HepG2 (cell line): ENCODE data around the gene CYP27B1. TPM values are rescaled to one million over a fixed set of nuclear protein-coding genes. Genes with fewer than 3 reads are reported as not detected.

Experiments
- KAT2B ChIP-seq: fragments of 150-350 bp; IDR thresholded peaks from 2 replicates; pipeline ENCODE4 v1.6.1; 2014; ENCODE audit warnings: low read depth, low read length, borderline replicate concordance
- MAFF ChIP-seq: IDR thresholded peaks from 2 replicates; pipeline ENCODE4 v1.6.1; 2011; ENCODE audit warnings: low read depth, low read length, improper control_type of control experiment
- MED1 ChIP-seq: sonication (generic); formaldehyde crosslinking; IDR thresholded peaks from 2 replicates; pipeline ENCODE4 v1.4.0; 2020; ENCODE audit warnings: missing genetic modification reagents
- MIER3 ChIP-seq: IDR thresholded peaks from 2 replicates; pipeline ENCODE4 v1.6.1; 2016; ENCODE audit warnings: missing compliant biosample characterization, borderline replicate concordance
- RBM22 ChIP-seq: fragments of 200-400 bp; formaldehyde crosslinking; optimal IDR thresholded peaks from 2 replicates; pipeline ENCODE3; 2017; ENCODE audit warnings: mild to moderate bottlenecking, low read length, moderate library complexity
- SIX4 ChIP-seq: sonication (generic); formaldehyde crosslinking; IDR thresholded peaks from 2 replicates; pipeline ENCODE4 v1.4.0; 2020; ENCODE audit warnings: missing genetic modification reagents
- SNAPC2 ChIP-seq: sonication (generic); formaldehyde crosslinking; IDR thresholded peaks from 2 replicates; pipeline ENCODE4 v1.8.1; 2022; ENCODE audit warnings: mild to moderate bottlenecking, missing genetic modification reagents
- SNAPC4 ChIP-seq: sonication (generic); formaldehyde crosslinking; IDR thresholded peaks from 2 replicates; pipeline ENCODE4 v1.4.0; 2020; ENCODE audit warnings: mild to moderate bottlenecking, missing genetic modification reagents
- ZFP1 ChIP-seq: IDR thresholded peaks from 2 replicates; pipeline ENCODE4 v1.6.1; 2016
- ZNF142 ChIP-seq: sonication (generic); formaldehyde crosslinking; IDR thresholded peaks from 2 replicates; pipeline ENCODE4 v1.4.0; 2020; ENCODE audit warnings: missing genetic modification reagents
- ZNF44 ChIP-seq: sonication (generic); formaldehyde crosslinking; IDR thresholded peaks from 2 replicates; pipeline ENCODE4 v1.5.1; 2020; ENCODE audit warnings: mild to moderate bottlenecking, missing genetic modification reagents
- ZNF484 ChIP-seq: sonication (generic); formaldehyde crosslinking; IDR thresholded peaks from 2 replicates; pipeline ENCODE4 v1.5.1; 2020; ENCODE audit warnings: mild to moderate bottlenecking, low read depth, missing genetic modification reagents, borderline replicate concordance
- ZNF546 ChIP-seq: sonication (generic); formaldehyde crosslinking; conservative IDR thresholded peaks from 2 replicates; pipeline ENCODE4 v1.8.1; 2023; ENCODE audit warnings: mild to moderate bottlenecking, missing genetic modification reagents
- ZNF570 ChIP-seq: sonication (generic); formaldehyde crosslinking; IDR thresholded peaks from 2 replicates; pipeline ENCODE4 v1.4.0; 2020; ENCODE audit warnings: mild to moderate bottlenecking, missing genetic modification reagents, borderline replicate concordance
- ZNF800 ChIP-seq: sonication (generic); formaldehyde crosslinking; IDR thresholded peaks from 2 replicates; pipeline ENCODE4 v1.4.0; 2020; ENCODE audit warnings: missing genetic modification reagents
- polyA plus RNA-seq, 8 experiments: library from polyadenylated mRNA; depleted of rRNA in 3 of 8; stranded (reverse) in 7 of 8; unstranded in 1 of 8; fragments of >200 nt; fragmentation: Illumina TruSeq in 4 of 8; extraction: Trizol in 4 of 8; gene quantifications; 2 replicates each; pipeline versions ENCODE4 v1.2.1 to v1.2.3, GENCODE V29; 2011 to 2016; ENCODE audit warnings: low read depth in 4 of 8, missing spikeins in 1 of 8, mixed read lengths in 1 of 8; ENCODE audit not compliant: insufficient read depth in 1 of 8
- total RNA-seq, 5 experiments: library from RNA; depleted of rRNA; stranded (reverse); fragments of >200 nt; fragmentation: Illumina TruSeq; extraction: Trizol; gene quantifications; 2 replicates each; pipeline ENCODE4 v1.2.3, GENCODE V29; 2016; ENCODE audit warnings: low read depth in 1 of 5

CYP27B1 gene
- total and polyA plus RNA-seq, 2 of the 13 experiments (the other 11 are each of a cell fraction or from before 2014, with no cell fraction given): 2.3 to 3.0 TPM

- no peak for TF ChIP-seq ZNF570 (CRISPR knock-in tag)
- peak; percentile 92 for TF ChIP-seq SNAPC2 (CRISPR knock-in tag)
- TF ChIP-seq SNAPC4 (CRISPR knock-in tag): no peak
- peak; percentile 89; the same call in 1 of the 2 replicates for TF ChIP-seq ZFP1 (CRISPR knock-in tag)
- peak; percentile 61; the same call in 1 of the 2 replicates for TF ChIP-seq SIX4 (CRISPR knock-in tag)
- TF ChIP-seq ZNF800 (CRISPR knock-in tag): no peak; the same call in 1 of the 2 replicates
- TF ChIP-seq MIER3 (CRISPR knock-in tag): peak; percentile 95; the same call in 1 of the 2 replicates
- TF ChIP-seq MAFF: no peak
- TF ChIP-seq MED1 (CRISPR knock-in tag): peak; percentile 86
- no peak for TF ChIP-seq ZNF142 (CRISPR knock-in tag)
- no peak for TF ChIP-seq ZNF484
- peak; percentile 39 for TF ChIP-seq RBM22
- no peak for TF ChIP-seq KAT2B
- TF ChIP-seq ZNF44: no peak
- peak; percentile 81; the same call in 1 of the 2 replicates for TF ChIP-seq ZNF546
These were observed 14.8 kb downstream of the CYP27B1 start, which contains the start of gene CDK4 (continued) for GRCh38 chr12:57751788-57752667.
